ENCODE data around the gene TKT.

Gene TKT

DNA sequence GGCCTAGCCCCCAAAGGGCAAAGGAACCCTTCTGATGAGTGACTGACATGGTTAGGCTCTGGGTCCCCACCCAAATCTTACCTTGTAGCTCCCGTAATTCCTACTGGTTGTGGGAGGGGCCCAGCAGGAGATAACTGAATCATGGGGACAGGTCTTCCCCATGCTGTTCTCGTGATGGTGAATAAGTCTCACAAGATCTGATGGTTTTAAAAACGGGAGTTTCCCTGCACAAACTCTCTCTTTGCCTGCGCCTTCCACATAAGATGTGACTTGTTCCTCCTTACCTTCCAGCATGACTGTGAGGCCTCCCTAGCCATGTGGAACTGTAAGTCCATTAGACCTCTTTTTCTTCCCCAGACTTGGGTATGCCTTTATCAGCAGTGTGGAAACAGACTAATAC lies 16.9 kb downstream of the TKT start:
- DNase-seq = no peak

DNA sequence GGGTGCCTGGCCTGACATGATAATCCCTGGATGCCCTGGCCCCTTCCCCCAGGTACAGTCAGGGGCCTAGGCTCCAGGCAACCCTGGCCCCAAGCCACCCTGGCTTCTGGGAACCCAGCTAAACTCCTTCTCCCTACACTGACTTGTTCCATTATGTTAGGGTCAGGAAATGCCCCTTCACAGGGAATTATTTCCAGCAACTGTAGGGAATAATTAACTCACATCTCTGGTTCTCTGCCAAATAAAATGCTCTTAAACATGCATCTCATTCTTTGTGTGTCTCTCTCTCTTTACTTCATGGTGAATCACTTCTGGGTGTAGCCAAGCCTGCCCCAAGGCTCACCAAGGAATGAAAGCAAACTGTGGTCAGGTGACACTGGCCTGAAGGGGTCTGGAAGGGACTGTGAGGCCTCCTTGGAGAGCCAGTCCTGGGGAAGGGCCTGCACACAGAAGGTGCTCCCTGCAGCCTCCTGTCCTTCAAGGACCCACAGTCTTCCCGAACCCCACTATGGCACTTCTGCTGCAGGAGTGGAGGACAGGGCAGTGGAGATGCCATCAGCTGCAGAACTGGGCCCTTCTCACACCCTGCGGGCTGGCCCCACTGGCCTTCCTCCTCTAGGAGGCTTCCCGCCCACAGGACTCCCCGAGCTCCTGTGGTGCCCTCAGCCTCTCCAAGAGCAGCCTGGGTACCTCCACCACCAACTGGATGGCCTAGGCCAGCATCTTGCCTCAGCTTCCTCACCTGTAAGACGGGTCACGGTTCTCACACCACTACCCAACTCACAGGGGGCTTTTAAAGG lies 17.6 kb downstream of the TKT start:
- no peak for DNase-seq

DNA sequence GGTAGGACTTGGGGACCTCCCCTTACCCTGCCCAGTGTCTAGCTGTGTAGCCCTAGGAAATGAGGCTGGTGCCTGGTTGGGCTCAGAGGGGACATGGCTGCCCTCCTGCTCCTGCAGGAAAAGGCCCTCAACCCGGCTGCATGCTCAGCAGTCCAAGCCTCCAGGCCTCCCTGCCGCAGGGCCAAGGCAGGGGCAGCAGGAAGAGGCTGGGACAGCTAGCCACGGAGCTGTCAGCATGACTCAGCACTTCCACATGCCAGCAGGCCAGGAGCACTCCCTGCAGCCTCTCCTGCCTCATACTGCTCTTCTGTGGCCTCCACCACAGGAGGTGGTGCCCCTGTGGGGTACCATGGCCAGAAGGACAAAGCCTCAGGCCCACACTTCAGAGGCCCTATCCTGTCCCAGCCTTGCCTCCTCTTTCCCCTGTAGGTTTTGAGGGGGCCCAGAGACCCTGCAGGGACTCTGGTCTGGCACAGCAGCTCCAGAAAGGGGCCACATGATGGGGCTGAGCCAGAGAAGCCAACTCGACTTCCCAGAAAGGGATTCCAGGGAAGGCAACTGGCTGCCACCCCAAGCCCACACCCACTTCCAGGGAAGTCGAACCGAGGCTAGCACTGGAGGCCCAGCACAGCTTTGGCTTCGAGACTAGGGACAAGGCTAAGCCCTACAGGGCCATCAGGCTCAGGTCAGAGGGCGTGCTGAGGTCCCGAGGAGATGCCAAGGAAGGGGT lies 19.5 kb downstream of the TKT start:
- no peak for DNase-seq

DNA sequence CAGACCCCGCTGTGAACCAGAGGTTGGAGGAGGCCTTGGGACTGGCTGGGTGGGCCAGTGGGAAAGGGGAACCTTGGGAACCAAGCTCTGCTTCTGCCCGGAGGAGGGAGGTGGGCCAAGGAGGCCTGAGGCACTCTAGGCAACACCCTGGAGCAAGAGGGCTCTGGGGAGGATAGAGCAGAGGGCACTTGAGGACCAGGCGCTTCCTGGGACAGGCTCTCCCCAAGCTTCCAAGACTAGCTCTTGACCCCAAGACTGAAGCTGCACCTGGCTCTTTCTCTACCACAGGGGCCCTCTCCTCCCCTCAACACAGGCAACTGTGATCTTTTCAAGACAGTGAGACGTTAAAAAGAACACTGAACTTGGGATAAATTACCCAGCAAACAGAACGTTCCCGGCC lies 20.3 kb downstream of the TKT start:
- DNase-seq = no peak

DNA sequence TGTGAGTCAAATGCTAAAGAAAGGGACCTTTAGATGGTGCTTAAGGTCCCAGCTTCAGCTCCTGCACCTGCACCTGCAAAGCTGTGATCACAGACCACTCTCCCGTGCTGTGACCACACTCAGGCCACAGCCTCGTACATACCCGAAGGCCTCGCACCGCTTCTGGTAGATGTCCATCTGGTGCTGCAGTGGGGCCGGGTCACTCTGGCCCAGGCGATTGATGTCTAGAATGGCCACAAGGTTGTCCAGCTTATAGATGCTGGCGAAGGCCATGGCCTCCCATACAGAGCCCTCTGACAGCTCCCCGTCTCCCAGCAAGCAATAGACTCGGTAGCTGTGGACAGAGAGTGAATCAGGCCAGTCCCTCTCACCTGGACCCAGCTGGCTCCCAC lies 21.0 kb downstream of the TKT start:
- DNase-seq = no peak

DNA sequence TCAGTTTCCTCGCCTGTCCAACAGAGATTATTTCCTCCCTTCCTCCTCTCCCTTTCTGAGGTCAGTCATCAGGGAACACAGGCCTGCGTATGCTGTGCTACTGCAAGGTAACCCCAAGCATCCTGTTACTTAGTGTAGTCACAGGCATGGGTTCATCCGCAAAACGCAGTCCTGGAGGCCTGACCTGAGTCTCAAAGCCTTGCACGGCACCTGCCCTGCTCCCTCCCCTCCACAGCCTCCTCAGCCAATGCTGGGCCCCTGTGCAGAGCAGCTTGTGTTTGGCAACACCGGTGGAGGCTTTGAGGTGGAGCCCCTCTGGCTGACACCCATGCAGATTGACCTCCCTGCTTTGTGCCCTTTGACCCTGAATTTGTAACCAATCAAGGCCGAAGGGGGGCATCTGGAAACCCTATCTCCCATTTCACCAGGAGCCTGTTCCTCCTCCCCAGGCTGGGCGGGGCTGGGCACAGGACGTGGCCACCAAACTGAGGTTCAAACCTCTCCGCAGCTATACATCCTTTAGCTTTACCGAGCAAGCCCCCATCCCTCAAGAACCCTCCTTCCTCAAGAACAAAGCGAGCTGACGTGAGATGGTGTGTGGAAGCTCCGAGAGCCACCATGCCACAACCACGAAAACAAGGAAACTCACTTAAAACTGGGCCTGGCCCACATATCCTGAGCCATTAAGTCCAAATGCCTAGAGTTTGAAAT lies 21.5 kb downstream of the TKT start:
- DNase-seq = no peak

DNA sequence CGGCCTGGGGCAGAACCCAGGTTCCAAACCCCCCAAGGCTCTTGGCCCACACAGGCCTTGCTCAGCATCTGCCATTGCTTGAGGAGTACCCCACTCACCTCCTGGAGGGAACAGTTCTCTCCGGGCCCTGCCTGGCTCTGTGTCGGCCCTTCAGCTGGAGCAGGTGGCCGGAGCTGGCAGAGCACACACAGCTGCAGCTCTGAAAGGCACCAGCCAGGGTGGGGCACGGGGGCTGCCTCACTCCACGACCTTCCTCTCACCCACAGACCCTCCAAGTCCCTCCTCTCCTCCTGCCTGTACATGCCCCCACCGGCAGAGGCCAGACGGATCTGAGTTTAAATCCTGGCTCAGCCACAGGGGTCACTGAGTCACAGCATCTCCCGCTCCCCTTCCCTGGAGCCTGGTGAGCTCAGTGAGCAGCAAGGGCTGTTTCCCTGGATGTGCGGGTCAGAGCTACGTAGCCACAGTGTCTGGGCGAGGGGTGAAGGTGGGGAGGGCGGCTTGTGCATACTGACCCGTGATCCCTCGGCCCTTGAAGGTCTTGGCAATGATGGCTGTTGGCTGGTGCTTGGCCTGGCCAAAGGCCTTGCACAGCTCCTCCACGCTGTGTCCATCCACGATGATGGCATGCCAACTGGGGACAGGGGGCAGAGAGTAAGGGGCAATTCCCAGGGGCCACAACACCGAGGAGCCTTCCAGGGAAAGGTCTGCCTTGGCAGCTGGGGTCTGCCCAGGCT lies 23.0 kb downstream of the TKT start:
- no peak for DNase-seq

DNA sequence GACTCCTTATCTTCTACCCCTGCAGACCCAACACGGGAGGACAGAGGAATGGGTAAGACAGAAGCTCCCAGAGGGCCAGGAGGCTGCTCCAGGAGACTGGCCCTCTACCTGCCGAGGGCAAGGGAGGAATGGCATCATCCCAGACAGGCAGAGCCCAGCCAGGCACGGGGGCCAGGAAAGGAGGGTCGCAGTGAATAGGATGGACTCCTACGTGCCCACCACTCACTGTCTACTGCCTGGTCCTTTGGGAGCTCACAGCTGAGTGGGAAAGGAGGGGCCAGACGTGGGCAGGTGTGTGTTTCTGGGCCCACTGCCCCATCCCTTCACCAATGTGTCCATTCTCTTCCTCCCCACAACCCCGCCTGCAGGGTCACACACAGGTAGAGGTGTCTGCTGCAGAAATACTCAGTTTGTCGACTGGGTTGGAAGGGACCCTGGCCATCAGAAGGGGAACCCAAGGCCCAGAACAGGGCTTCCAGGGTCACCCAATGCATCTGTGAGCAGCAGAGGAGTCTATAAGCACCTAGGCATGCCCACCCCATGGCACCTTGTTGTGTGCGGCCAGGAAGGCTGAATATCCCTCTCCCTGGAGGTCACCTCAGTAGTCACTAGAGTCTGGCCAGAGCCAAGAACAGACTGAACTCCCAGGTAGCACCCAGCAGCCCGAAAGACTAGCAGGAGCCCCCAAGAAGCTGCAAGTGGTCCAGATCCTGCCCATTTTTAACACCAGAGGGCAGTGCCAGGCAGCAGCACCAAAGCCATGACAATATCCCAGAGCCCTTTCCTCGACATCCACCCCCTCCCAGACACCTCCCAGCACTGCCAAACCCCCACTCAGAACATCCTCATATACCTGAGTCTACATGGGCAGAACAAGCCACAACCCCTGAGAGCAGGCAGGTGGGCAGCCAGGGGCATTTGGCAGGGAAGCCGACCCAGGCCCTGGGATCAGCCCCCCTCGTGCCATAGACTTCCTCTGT lies 24.0 kb downstream of the TKT start:
- DNase-seq = no peak

DNA sequence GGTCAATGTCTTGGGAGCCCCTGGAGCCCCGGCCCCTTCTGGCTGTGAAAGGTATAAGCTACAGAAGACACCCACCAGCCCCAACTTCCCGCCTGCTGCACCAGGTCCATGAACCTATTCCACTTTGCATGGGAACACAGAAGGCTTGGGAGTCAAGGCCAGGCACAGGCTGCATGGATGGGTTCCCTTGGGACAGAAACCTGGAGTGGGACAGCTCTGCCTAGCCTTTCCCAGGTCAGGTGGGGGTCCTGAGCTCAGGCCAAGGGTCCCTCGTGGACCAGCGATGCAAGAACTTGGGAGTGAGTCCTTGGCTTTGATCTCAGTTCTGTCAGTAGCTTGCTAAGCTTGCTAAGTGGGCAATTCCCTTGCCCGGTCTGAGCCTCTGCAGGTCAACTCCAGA lies 25.0 kb downstream of the TKT start:
- DNase-seq = no peak

DNA sequence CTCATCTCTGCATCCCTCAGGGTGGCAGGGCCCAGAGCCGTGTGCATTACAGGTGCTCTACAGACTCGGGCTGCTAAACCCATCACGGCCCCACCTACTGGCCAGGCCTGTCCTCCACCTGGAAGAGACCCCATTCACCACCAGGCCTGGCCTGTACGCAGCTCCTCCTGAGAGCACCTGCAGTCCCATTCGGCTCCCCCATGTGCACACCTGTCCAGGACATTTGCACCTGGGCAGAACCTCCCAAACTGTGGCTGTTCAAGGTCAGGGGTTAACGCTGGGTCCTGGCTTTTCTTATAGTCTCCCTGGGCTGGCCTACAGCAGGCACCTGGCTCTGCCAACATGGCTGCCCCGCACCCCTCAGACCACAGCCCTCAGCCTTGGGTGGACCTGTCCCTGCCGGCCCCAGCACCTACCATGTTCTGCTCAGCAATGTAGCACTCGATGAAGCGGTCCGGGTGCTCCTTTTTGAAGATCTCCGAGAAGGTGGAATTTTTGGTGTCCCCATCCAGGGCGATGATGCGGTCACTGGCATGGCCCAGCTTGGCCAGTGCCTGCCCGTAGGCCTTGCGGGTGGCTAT lies 25.7 kb downstream of the TKT start:
- DNase-seq = no peak

DNA sequence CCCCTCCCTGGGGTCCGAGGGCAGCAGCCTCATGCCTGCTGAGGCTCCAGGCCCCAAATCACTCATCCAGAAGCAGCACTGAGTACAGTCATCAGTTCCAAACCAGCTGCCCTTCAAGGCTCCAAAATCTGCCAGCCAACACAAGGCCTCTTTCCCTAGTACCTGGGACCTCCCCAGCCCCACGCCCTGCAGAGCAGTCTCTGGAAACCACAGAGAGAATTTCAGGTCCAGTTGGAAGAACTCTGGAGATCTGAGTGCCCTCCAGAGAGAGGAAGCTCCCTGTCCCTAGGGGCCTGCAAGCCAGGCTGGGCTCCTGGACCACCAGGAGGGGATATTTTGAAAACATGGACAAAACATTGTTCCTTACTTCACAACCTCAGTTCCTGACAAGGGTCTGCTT lies 26.2 kb downstream of the TKT start:
- no peak for DNase-seq

DNA sequence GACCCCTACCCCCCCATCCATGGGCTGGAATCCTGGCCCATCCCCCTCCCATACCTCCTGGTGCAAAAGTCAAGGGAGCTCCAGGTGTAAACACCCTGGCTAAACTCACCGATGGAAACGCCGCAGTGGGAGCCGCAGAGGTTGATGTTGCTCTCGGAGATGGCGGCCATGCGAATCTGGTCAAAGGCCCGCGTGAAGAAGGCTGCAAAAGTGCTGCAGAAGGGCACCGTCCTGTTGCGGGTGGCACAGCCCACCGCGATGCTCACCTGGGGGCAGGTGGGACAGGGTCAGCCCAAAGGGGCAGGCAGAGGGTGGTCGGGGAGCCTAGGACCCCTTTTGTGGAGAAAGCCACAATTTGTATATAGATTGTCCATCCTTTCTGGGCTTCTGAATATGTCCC lies 26.7 kb downstream of the TKT start:
- no peak for DNase-seq

DNA sequence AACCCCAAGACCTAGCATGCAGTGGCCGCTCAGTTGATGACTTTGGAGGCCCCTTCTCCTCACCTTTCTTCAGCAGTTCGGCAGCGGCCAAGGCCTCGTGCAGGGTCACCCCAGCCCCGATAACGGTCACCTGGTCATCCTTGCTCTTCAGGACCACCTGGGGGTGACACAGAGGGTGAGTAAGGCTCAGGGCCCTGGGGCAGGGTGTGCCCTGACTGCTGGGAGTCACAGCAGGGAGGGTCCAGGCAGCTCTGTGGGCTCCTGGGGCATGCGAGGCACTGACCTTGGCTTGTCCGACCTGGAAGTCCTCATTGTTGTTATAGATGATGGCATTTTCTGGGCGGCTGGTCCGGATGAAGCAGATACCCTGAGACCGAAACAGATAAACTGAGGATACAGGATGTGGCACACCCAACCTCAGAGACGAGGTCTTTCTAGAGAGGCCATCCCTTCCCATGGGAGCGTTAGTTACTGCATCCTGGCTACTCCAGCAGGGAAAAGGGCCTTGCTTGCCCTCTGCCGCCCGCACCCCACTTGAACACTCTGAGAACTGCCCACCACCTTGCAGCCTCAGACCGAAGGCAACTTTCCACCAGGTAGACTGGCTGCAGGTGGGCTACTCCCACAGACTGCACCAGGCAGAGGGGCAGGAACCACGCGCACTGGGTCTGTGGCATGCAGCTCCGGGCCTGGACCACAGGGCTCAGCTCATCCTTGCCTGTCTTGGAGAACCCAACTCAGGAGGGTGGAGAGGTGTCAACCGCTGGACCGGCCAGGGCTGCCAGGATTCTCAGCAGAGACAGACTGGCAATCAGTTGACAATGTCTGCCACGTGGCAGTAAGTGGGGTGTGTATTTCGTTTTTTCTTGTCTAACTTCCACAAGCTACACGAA lies 27.6 kb downstream of the TKT start:
- no peak for DNase-seq

DNA sequence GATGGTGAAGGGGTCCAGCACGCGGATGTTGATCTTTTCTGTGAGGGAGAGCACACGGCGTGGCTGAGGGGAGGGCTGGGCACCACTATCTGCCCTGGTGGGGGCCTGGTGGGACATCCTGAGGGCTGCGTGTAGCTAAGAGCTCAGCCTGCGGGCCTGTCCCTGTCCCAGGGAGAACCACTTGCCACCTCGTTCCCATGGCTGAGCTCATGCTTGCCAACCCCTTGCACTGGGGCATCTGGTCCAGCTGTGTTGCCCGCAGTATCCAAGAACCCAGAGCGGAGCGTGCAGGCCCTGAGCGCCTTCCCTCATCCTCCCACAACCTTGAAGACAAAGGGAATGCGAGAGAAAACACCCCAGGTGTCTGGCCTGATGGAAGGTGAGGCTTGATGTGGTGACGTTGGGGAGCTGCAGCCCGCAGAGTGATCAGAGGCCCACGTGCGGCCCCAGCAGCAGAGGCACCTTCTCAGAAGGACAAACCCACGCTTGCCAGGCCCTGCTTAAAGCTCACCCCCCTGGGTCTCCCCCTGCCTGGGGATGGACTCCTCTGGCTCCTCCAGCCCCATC lies 28.9 kb downstream of the TKT start:
- no peak for DNase-seq

DNA sequence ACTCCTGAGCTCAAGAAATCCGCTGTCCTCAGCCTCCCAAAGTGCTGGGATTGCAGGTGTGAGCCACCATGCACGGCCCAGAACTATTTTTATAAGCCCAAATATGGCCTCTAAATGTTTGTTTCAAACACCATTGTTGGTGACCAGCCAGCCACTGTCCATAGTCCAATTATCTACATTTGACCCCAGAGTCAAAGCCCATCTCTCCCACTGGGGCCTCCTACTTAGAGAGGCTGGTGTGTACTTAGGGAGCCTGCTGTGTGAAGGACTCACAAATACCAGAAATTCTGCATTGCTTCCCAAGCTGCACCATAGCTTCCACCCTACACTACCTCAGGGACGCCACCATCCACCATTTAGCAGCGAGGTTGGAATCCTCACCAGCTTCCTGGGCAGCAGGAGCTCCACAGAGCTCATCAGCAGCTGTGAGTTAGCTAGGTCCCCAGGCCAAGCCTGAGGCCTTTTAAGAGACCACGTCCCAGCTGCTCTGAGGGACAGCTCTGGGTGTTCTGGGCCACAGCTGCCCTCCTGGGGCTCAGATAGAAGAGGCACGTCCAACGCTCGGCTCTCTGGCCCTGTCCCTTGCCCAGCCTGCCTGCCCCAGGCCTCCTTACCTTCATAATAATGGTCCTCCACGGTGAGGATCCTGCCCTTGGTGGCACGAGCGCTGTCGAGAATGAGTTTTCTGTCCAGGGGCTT lies 29.5 kb downstream of the TKT start:
- no peak for DNase-seq

DNA sequence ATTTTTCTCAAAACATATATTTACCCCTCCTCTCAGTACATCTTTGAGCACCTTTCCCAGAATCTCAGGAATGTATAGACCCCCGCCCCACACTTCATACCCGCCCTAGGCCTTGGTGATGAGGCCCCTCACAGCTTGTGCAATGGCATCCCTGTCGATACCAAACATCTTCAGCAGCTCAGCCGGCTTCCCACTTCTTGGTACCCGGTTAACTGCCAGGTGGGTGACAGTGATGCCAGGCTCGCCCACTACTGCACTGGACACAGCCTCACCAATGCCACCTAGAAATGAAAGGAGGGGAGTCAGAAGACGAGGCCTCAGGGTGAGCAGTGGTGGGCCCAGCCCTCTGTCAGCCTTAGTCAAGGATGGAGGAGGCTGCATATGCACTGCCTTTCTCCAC lies 30.2 kb downstream of the TKT start:
- DNase-seq = no peak

DNA sequence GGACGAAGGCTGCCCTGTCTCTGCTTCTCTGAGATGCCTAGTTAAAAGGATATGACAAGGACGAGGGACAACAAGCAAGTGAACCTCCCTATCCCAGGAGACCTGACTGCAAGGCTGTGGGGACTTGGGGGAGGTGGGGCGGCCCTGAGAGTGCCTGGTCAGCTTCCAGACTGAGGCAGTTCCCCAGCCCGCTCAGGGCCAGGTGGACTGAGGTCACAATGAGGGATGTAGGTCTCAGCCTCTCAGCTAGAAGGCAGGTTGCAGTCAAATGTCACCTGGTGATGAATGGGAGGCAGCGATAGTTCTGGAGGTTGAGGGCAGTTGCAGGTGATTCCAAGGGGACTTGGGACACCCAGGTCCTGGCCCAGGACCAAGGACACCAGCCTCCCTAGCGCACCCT lies 30.6 kb downstream of the TKT start:
- no peak for DNase-seq

DNA sequence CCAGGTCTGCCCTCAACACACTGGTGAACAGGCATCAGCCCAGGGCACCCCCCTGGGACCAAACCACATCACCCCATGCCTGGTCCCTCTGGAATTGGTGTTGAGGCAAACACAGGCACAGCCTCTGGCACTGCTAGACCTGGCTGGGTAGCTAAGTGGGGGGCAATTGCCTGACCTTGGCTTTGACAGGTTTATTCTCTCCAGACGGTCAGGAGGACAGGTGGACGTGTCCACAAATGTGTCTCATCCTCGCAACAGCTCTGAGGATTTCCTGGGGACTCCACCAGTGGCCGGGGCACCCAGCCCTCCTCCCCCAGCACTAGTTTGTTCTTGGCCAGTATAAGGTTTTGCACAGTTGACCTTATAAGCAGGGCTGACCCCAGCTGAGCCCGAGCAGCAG lies 31.3 kb downstream of the TKT start:
- DNase-seq = no peak

DNA sequence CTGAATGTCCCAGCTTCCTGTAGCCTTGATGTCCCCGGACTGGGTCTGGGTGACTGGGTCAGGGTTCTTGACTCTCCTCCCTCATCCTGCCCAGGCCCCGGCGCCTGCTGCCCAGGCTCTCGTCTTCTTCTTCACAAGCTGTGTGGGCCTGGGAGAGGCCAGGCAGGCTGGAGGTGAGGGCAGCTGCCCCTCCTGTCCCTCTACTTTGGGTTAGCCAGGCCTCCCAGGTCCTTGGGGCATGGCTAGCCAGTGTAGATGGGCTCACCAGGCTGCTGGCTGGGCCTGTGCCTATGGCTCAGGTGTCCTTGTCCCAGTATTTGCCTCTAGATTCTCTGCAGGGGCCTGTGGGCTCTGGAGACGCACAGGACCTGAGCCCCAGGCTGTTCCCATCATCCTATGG lies 31.8 kb downstream of the TKT start:
- DNase-seq = no peak

DNA sequence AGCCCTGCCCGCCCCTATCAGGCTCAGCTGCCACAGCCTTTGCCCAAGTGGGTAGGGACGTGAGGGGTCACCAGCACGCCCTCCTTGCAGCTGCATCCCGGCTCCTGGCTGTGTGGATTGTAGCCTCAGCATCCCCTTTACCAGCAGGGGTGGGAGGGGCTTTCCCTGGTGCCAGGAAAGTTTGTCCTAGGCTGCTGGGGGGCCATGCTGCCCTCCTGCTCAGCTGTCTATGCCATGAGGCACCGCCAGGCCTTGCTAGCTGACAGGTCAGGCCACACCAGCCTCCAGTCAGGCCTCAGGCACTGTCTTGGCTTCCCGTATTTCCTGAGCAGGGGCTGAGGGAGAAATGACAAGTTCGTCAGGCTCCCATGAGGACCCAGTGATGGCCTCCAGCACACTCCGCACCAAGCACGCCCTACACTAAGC lies 32.3 kb downstream of the TKT start:
- no peak for DNase-seq
